Jurkat, Clone E6-1 (cell line): ENCODE results near the gene NOL8.

Experiments used
- DNase-seq: peaks from one replicate; pipeline ENCODE4 v3.0.0-alpha.2; 2011; ENCODE audit warnings: low read depth, low spot score
- H3K4me3 ChIP-seq: 2 replicates; pipeline ENCODE4 v1.5.1; 2011; ENCODE audit warnings: mild to moderate bottlenecking, low read length, control low read depth, moderate library complexity

NOL8 gene

GRCh38 chr9:92315456-92315855, 9.7 kb downstream of the NOL8 start:
- H3K4me3 ChIP-seq, result no peak overlapping the region
- DNase-seq, result no peak

- DNase-seq, result no peak
- no peak overlapping the region for H3K4me3 ChIP-seq
Observed at GRCh38 chr9:92313624-92314012, 11.5 kb downstream of the NOL8 start.

- no peak for DNase-seq
Observed at GRCh38 chr9:92312887-92313623, 12.1 kb downstream of the NOL8 start.

GRCh38 chr9:92310562-92310961, 14.6 kb downstream of the NOL8 start:
- H3K4me3 ChIP-seq, result no peak overlapping the region
- no peak for DNase-seq

More at GRCh38 chr9:92312887-92313623, 12.1 kb downstream of the NOL8 start:
- no peak overlapping the region for H3K4me3 ChIP-seq

GRCh38 chr9:92308893-92309292, 16.3 kb downstream of the NOL8 start:
- H3K4me3 ChIP-seq, result no peak overlapping the region
- DNase-seq, result no peak

GRCh38 chr9:92300936-92301335, 24.2 kb downstream of the NOL8 start:
- H3K4me3 ChIP-seq, result no peak overlapping the region
- no peak for DNase-seq

- DNase-seq, result no peak
- no peak overlapping the region for H3K4me3 ChIP-seq
Observed at GRCh38 chr9:92299116-92299515, 26.0 kb downstream of the NOL8 start.

GRCh38 chr9:92298036-92298435, 27.1 kb downstream of the NOL8 start:
- no peak for DNase-seq
- H3K4me3 ChIP-seq, result no peak overlapping the region

- H3K4me3 ChIP-seq, result no peak overlapping the region
Observed at GRCh38 chr9:92297611-92298010, 27.5 kb downstream of the NOL8 start.

GRCh38 chr9:92295827-92296258, 29.3 kb downstream of the NOL8 start:
- DNase-seq, result peak; percentile 82
- no peak overlapping the region for H3K4me3 ChIP-seq

More at GRCh38 chr9:92297611-92298010, 27.5 kb downstream of the NOL8 start:
- no peak for DNase-seq

GRCh38 chr9:92295240-92295790, 29.8 kb downstream of the NOL8 start:
- no peak for DNase-seq
- no peak overlapping the region for H3K4me3 ChIP-seq

- peak; percentile 23 for DNase-seq
- H3K4me3 ChIP-seq, result peak overlapping the region; percentile 87
Observed at GRCh38 chr9:92294297-92294676, 30.9 kb downstream of the NOL8 start.

- H3K4me3 ChIP-seq, result peak within 1 kb of the TSS; percentile 87
- peak; percentile 98 for DNase-seq
Observed at GRCh38 chr9:92293452-92294296, 31.5 kb downstream of the NOL8 start, which contains the start of gene IARS1. Gene IARS1, minus strand, starts transcription at chr9:92293697. Its CDS starts 4,278 bp downstream, at chr9:92289419.

- DNase-seq, result no peak
- H3K4me3 ChIP-seq, result peak overlapping the region; percentile 87
Observed at GRCh38 chr9:92293075-92293354, 32.1 kb downstream of the NOL8 start.

- H3K4me3 ChIP-seq, result peak overlapping the region; percentile 87
- no peak for DNase-seq
Observed at GRCh38 chr9:92292338-92293074, 32.6 kb downstream of the NOL8 start.

- DNase-seq, result no peak
- no peak overlapping the region; the same call in 1 of the 2 replicates for H3K4me3 ChIP-seq
Observed at GRCh38 chr9:92291577-92291976, 33.6 kb downstream of the NOL8 start.

GRCh38 chr9:92290785-92291429, 34.2 kb downstream of the NOL8 start:
- no peak for DNase-seq
- H3K4me3 ChIP-seq, result no peak overlapping the region

- H3K4me3 ChIP-seq, result no peak overlapping the region
- no peak for DNase-seq
Observed at GRCh38 chr9:92289708-92290390, 35.3 kb downstream of the NOL8 start.
